Endothelial cell of umbilical vein (primary cell): Measurements from ENCODE around the gene MUC16. TPM values are rescaled to one million over a fixed set of nuclear protein-coding genes. Genes with fewer than 3 reads are reported as not detected.

ENCODE experiments used
- BruUV-seq: library from RNA; stranded (reverse); fragments of 400-500 nt; replicated peaks from 2 replicates; lab custom pipeline; 2021; lab: Mats Ljungman, UMichigan
- CTCF ChIA-PET: fragments of 300-600, 350-600 bp; sonication (Branson Sonifier 250); formaldehyde crosslinking; loops from one replicate; lab custom pipeline; 2021; ENCODE audit warnings: antibody characterized with exemption, inconsistent platforms; lab: Charles Lee
- POLR2A ChIA-PET: fragments of 300-600, 350-600 bp; sonication (Branson Sonifier 250); formaldehyde crosslinking; loops from one replicate; lab custom pipeline; 2021; ENCODE audit warnings: antibody characterized with exemption, inconsistent platforms; lab: Charles Lee
- DNase-seq: peaks from one replicate; pipeline ENCODE4 v3.0.0-alpha.2; 2011; ENCODE audit warnings: low read depth, low spot score
- FAIRE-seq: peaks from 2 replicates; lab custom pipeline; 2011; peaks lifted over from hg19 to GRCh38; lab: Jason Lieb, UNC
- H2AFZ ChIP-seq: 2 replicates; pipeline ENCODE4 v1.6.0; 2012; ENCODE audit warnings: low read depth, low read length, control low read depth, inconsistent platforms
- H3K27ac ChIP-seq: 2 replicates; pipeline ENCODE4 v1.5.1; 2011; ENCODE audit warnings: low read depth, mild to moderate bottlenecking, control low read depth, low read length, moderate library complexity; ENCODE audit not compliant: insufficient read depth
- H3K27me3 ChIP-seq, 2 experiments: 2 replicates each; pipeline versions ENCODE4 v1.6.0 to v1.6.1; 2011; ENCODE audit warnings: low read length in 2 of 2, mixed read lengths in 1 of 2; ENCODE audit not compliant: control insufficient read depth in 2 of 2, insufficient read depth in 2 of 2
- H3K36me3 ChIP-seq, 2 experiments: 2 replicates in 1 of 2; 3 replicates in 1 of 2; pipeline ENCODE4 v1.5.1; 2011; ENCODE audit warnings: low read length in 2 of 2, mild to moderate bottlenecking in 1 of 2, moderate library complexity in 1 of 2; ENCODE audit not compliant: control insufficient read depth in 2 of 2, insufficient read depth in 2 of 2; ENCODE audit errors: extremely low read depth in 1 of 2
- H3K4me1 ChIP-seq: 3 replicates; pipeline ENCODE4 v1.5.1; 2011; ENCODE audit warnings: mild to moderate bottlenecking, low read length; ENCODE audit not compliant: control insufficient read depth, insufficient read depth; ENCODE audit errors: extremely low read depth
- H3K4me2 ChIP-seq: 2 replicates; pipeline ENCODE4 v1.6.1; 2011; ENCODE audit warnings: low read length, control low read depth, mixed read lengths; ENCODE audit not compliant: insufficient read depth
- H3K4me3 ChIP-seq, 3 experiments: fragments of 200-600 bp in 1 of 3; sonication (generic), shearing (Covaris generic) in 1 of 3; replicated peaks in 1 of 3; 2 replicates each; pipeline ENCODE4 v1.5.1; 2011 to 2016; ENCODE audit warnings: control low read depth in 3 of 3, low read length in 3 of 3, mild to moderate bottlenecking in 2 of 3, inconsistent platforms in 1 of 3, low read depth in 1 of 3, moderate library complexity in 1 of 3; ENCODE audit not compliant: insufficient read depth in 1 of 3
- H3K79me2 ChIP-seq: 2 replicates; pipeline ENCODE4 v1.6.0; 2012; ENCODE audit warnings: low read length, inconsistent platforms; ENCODE audit not compliant: control insufficient read depth, insufficient read depth
- H3K9ac ChIP-seq: replicated peaks from 2 replicates; pipeline ENCODE3; 2011; ENCODE audit warnings: low read length, control low read depth; ENCODE audit not compliant: insufficient read depth; ENCODE audit errors: extremely low read depth
- H3K9me1 ChIP-seq: replicated peaks from 3 replicates; pipeline ENCODE4 v1.6.0; 2011; ENCODE audit warnings: mild to moderate bottlenecking, low read length; ENCODE audit not compliant: control insufficient read depth, insufficient read depth; ENCODE audit errors: extremely low read depth
- H3K9me3 ChIP-seq: replicated peaks from 2 replicates; pipeline ENCODE4 v1.5.1; 2012; ENCODE audit warnings: low read length, inconsistent platforms; ENCODE audit not compliant: control insufficient read depth, insufficient read depth
- H4K20me1 ChIP-seq: replicated peaks from 2 replicates; pipeline ENCODE3; 2011; ENCODE audit warnings: mild to moderate bottlenecking, low read length; ENCODE audit not compliant: control insufficient read depth, insufficient read depth; ENCODE audit errors: extremely low read depth
- POLR2AphosphoS5 ChIP-seq: IDR thresholded peaks from 2 replicates; pipeline ENCODE4 v1.6.1; 2012; ENCODE audit warnings: low read depth, mild to moderate bottlenecking, control low read depth, low read length, moderate library complexity; ENCODE audit not compliant: insufficient read depth
- dilution Hi-C: fragments of 300-500 bp; cut with MboI; formaldehyde crosslinking; loops from one replicate; pipeline ENCODE4 v1.15.0; 2019; ENCODE audit warnings: low sequenced_read_pairs; ENCODE audit not compliant: extremely low pct_ligation_motif_present
- intact Hi-C: fragments of 100-400 bp; cut with micrococcal nuclease; formaldehyde crosslinking; loops from one replicate; pipeline ENCODE4 v1.10.0; 2022
- polyA plus RNA-seq, 4 experiments: library from polyadenylated mRNA; depleted of rRNA in 3 of 4; stranded (reverse) in 3 of 4; unstranded in 1 of 4; fragments of >200 nt; gene quantifications; 2 replicates each; pipeline versions ENCODE4 v1.2.1 to v1.2.3, GENCODE V29; 2011 to 2012; ENCODE audit warnings: missing spikeins in 1 of 4
- total RNA-seq: library from RNA; stranded (reverse); gene quantifications from 2 replicates; pipeline ENCODE4 v1.2.3, GENCODE V29; 2021

MUC16 gene
- total and polyA plus RNA-seq, 2 donors (not counting 3 experiments of a cell fraction or from before 2014, with no cell fraction given) = not detected

DNA sequence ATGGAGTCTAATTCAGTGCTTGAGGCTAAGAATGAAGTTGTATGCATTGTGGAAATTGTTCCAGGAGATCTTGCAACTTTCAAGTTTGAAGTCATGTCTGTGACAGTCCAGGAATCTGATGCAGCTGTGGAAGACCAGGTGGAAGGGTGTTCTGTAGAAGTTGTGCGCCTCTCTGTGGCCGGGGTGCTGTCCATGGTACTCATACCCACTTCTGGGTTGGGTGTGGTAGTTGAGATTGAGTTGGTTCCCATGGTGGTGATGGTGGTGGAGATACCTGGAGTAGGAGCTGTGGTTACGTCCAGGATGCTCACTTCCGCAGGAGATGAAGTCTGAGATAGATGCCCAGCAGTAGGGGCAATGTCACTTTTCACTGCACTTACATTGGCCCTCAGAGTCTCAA, 44.3 kb downstream of the MUC16 start:
- Histone ChIP-seq H2AFZ (no peak overlapping the region), H3K9me3 (peaks cover 9% of the 10 kb centered on the region), H3K9me1 (no peaks in the 10 kb centered on the region), H4K20me1 (no peaks in the 10 kb centered on the region), H3K27ac (no peak overlapping the region), H3K27me3 (no peaks in the 10 kb centered on the region), H3K4me3 (no peak overlapping the region), H3K79me2 (no peaks in the 10 kb centered on the region), H3K9ac (no peak overlapping the region), H3K4me1 (no peaks in the 10 kb centered on the region), H3K36me3 (no peaks in the 10 kb centered on the region), H3K4me2 (no peak overlapping the region)
- intact Hi-C loops = no loop called here
- POLR2A ChIA-PET = no interaction called here
- DNase-seq (no peak), FAIRE-seq (no peak)
- dilution Hi-C loops = no loop called here
- no peak for TF ChIP-seq POLR2AphosphoS5
- CTCF ChIA-PET = no interaction called here
- no TSS peak for BruUV-seq

Other genes starting within 250 kb of the MUC16 start
- gene ZNF558, start 178.1 kb downstream of the MUC16 start, total RNA-seq = 0.76 and 4.2 TPM in 2 replicates
- gene ZNF558, start 178.1 kb downstream of the MUC16 start, polyA plus RNA-seq = 0.35 and 0.72 TPM in 2 replicates
- not detected in 2 replicates for gene MBD3L1, start 178.0 kb downstream of the MUC16 start, total RNA-seq
- not detected in 2 replicates for gene MBD3L1, start 178.0 kb downstream of the MUC16 start, polyA plus RNA-seq
- gene OR1M1, start 76.7 kb upstream of the MUC16 start, total RNA-seq = not detected in 2 replicates
- gene OR1M1, start 76.7 kb upstream of the MUC16 start, polyA plus RNA-seq = not detected in 2 replicates
- gene OR7G2, start 97.1 kb upstream of the MUC16 start, total RNA-seq = not detected in 2 replicates
- not detected in 2 replicates for gene OR7G2, start 97.1 kb upstream of the MUC16 start, polyA plus RNA-seq
- not detected in 2 replicates for gene OR7G1, start 105.4 kb upstream of the MUC16 start, total RNA-seq
- gene OR7G1, start 105.4 kb upstream of the MUC16 start, polyA plus RNA-seq = not detected in 2 replicates
- not detected in 2 replicates for gene OR7G3, start 116.5 kb upstream of the MUC16 start, total RNA-seq
- not detected in 2 replicates for gene OR7G3, start 116.5 kb upstream of the MUC16 start, polyA plus RNA-seq
- gene ZNF317, start 130.0 kb upstream of the MUC16 start, total RNA-seq = 29.5 and 30.4 TPM in 2 replicates
- 13.8 and 14.2 TPM in 2 replicates for gene ZNF317, start 130.0 kb upstream of the MUC16 start, polyA plus RNA-seq
- not detected in 2 replicates for gene OR7D2, start 168.6 kb upstream of the MUC16 start, total RNA-seq
- 0.05 TPM in 1 of 2 replicates, not detected in the other for gene OR7D2, start 168.6 kb upstream of the MUC16 start, polyA plus RNA-seq
- gene OR7D4, start 209.2 kb upstream of the MUC16 start, total RNA-seq = not detected in 2 replicates
- not detected in 2 replicates for gene OR7D4, start 209.2 kb upstream of the MUC16 start, polyA plus RNA-seq
- gene OR7E24, start 240.5 kb upstream of the MUC16 start, total RNA-seq = not detected in 2 replicates
- not detected in 2 replicates for gene OR7E24, start 240.5 kb upstream of the MUC16 start, polyA plus RNA-seq